Breast epithelium (tissue), 3 donors: ENCODE measurements around the gene TRIOBP.

ENCODE experiments used
- POLR2A ChIP-seq: fragments of 450-650 bp; IDR thresholded peaks from one replicate; pipeline ENCODE4 v1.6.1; 2016; ENCODE audit warnings: antibody characterized with exemption, mild to moderate bottlenecking, moderate library complexity
- POLR2AphosphoS5 ChIP-seq, 3 donors: sonication (generic); formaldehyde crosslinking; IDR thresholded peaks; one replicate each; pipeline ENCODE4 v1.6.1; 2017; ENCODE audit warnings: antibody characterized with exemption in 3 of 3
- TF ChIP-seq, protein P1 (sequence below), 3 donors: fragments of 450-650 bp; IDR thresholded peaks; one replicate each; pipeline ENCODE4 v1.5.1; 2016 to 2017; ENCODE audit warnings: antibody characterized with exemption in 3 of 3, mild to moderate bottlenecking in 3 of 3, moderate library complexity in 3 of 3

DNA sequence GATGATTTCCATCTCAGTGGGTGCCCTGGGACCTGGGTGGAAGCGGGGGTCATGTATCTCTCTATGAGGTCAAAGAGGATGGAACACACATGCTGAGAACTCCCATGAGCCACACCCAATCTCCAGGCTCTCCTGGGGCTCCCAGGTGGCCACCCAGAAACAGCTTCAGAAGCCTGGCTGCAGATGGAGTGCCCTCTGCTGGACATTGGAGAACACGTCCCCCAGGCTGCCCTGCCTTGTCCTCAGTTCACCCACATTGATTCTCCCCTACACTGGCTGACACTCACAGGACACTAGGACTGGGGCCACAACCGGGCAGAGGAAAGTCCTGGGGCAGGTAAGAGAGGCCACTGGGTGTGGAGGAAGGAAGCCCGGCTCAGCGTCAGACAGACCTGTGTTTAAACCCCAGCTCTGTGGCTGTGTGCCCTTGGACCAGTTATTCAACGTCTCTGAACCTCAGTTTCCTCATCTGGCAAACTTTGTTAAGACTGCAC, 15.2 kb upstream of the TRIOBP start:
- TF ChIP-seq POLR2A (no peak), POLR2AphosphoS5 (IDR thresholded peaks at IDR 0.05) (peak in 1 of 3 donors; percentile 45)
- TF ChIP-seq, protein P1, sequence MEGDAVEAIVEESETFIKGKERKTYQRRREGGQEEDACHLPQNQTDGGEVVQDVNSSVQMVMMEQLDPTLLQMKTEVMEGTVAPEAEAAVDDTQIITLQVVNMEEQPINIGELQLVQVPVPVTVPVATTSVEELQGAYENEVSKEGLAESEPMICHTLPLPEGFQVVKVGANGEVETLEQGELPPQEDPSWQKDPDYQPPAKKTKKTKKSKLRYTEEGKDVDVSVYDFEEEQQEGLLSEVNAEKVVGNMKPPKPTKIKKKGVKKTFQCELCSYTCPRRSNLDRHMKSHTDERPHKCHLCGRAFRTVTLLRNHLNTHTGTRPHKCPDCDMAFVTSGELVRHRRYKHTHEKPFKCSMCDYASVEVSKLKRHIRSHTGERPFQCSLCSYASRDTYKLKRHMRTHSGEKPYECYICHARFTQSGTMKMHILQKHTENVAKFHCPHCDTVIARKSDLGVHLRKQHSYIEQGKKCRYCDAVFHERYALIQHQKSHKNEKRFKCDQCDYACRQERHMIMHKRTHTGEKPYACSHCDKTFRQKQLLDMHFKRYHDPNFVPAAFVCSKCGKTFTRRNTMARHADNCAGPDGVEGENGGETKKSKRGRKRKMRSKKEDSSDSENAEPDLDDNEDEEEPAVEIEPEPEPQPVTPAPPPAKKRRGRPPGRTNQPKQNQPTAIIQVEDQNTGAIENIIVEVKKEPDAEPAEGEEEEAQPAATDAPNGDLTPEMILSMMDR (IDR thresholded peaks at IDR 0.05), result peak; percentile 52 to 90 (median 87)
